HUES6 (cell line): ENCODE results near the gene AHCTF1.
A peak's percentile ranks its signal among the peaks of the same experiment; 100 is the strongest.

Source experiments
- H3K27ac ChIP-seq: 2 replicates; pipeline ENCODE4 v1.7.0; 2013; ENCODE audit warnings: low read depth, mild to moderate bottlenecking, low read length, inconsistent platforms
- H3K27me3 ChIP-seq: 2 replicates; pipeline ENCODE4 v1.6.1; 2013; ENCODE audit warnings: low read length; ENCODE audit not compliant: control insufficient read depth, insufficient read depth
- H3K36me3 ChIP-seq: 2 replicates; pipeline ENCODE4 v1.6.1; 2013; ENCODE audit warnings: low read length; ENCODE audit not compliant: control insufficient read depth, insufficient read depth
- H3K4me1 ChIP-seq: 2 replicates; pipeline ENCODE4 v1.6.1; 2013; ENCODE audit warnings: low read length; ENCODE audit not compliant: control insufficient read depth, insufficient read depth
- H3K4me3 ChIP-seq: 2 replicates; pipeline ENCODE4 v1.5.1; 2013; ENCODE audit warnings: low read depth, low read length
- H3K9ac ChIP-seq: one replicate; pipeline ENCODE4 v1.6.1; 2013; ENCODE audit warnings: mild to moderate bottlenecking, low read length
- H3K9me3 ChIP-seq: 2 replicates; pipeline ENCODE4 v1.6.1; 2013; ENCODE audit warnings: low read depth, low read length; ENCODE audit not compliant: control insufficient read depth, insufficient read depth

AHCTF1 gene

GRCh38 chr1:246931549-246932365 is at the start of gene AHCTF1:
TSS of gene AHCTF1 (minus strand) at chr1:246931948. CDS start at chr1:246918370, 13,578 bp downstream.
- no peaks in the 10 kb centered on the region for H3K4me1 ChIP-seq
- peak within 1 kb of the TSS; percentile 93 for H3K27ac ChIP-seq
- no peaks in the 10 kb centered on the region for H3K9me3 ChIP-seq

GRCh38 chr1:246978785-246979184 is 47.0 kb upstream of the AHCTF1 start:
- no peak overlapping the region for H3K27ac ChIP-seq
- no peaks in the 10 kb centered on the region for H3K27me3 ChIP-seq
- no peaks in the 10 kb centered on the region for H3K4me1 ChIP-seq
- H3K36me3 ChIP-seq, result peaks cover 69% of the 10 kb centered on the region
- no peak overlapping the region for H3K9ac ChIP-seq
- H3K4me3 ChIP-seq, result no peak overlapping the region
- H3K9me3 ChIP-seq, result peaks cover 78% of the 10 kb centered on the region

More at GRCh38 chr1:246931549-246932365, at the start of gene AHCTF1:
- H3K27me3 ChIP-seq, result no peaks in the 10 kb centered on the region
- peak within 1 kb of the TSS; percentile 99 for H3K9ac ChIP-seq
- peak within 1 kb of the TSS; percentile 100 for H3K4me3 ChIP-seq
- peaks cover 15% of the 10 kb centered on the region for H3K36me3 ChIP-seq

GRCh38 chr1:246978281-246978680 is 46.5 kb upstream of the AHCTF1 start:
- Histone ChIP-seq H3K36me3 (peaks cover 69% of the 10 kb centered on the region), H3K27me3 (no peaks in the 10 kb centered on the region), H3K4me1 (no peaks in the 10 kb centered on the region), H3K4me3 (no peak overlapping the region), H3K9ac (no peak overlapping the region), H3K27ac (no peak overlapping the region), H3K9me3 (peaks cover 78% of the 10 kb centered on the region)

DNA sequence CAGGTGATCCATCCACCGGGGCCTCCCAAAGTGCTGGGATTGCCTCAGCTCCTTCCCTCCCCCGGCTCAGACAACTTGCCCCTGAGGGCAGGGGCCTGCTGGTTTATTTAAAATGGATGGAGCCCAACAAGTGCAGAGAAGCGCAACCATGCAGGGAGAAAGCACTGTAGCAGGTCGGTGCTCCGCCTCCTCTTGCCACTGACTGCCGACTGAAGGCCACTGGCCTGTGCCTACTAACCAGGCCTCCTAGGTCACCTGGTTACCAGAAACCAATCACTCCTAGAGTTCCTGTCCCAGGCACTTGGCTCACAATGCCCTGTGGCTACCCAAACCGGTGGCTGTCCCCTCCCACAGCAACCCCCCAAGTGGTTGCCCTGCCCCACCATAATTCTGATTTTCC is 40.2 kb upstream of the AHCTF1 start:
- no peak overlapping the region for H3K27ac ChIP-seq
- no peak overlapping the region for H3K4me3 ChIP-seq
- H3K9ac ChIP-seq, result no peak overlapping the region
- peaks cover 43% of the 10 kb centered on the region for H3K36me3 ChIP-seq
- no peaks in the 10 kb centered on the region for H3K27me3 ChIP-seq
- no peaks in the 10 kb centered on the region for H3K4me1 ChIP-seq
- H3K9me3 ChIP-seq, result peaks cover 73% of the 10 kb centered on the region

DNA sequence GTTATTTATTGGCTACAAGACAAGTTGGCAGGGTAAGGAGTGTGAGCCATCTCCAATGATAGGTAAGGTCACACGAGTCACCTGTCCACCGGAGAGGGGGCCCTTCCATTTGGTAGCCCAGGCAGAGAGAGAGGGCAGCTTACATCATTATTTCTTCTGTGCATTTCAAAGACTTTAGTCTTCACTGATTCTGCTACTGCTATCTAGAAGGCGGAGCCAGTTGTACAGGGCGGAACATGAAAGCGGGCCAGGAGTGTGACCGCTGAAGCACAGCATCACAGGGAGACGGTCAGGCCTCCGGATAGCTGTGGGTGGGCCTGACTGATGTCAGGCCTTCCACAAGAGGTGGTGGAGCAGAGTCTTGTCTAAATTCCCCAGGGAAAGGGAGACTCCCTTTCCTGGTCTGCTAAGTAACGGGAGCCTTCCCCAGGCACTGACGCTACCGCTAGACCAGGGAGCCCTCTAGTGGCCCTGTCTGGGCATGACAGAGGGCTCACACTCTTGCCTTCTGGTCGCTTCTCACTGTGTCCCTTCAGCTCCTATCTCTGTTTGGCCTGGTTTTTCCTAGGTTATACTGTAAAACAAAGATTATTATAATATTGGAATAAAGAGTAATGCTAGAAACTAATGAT is 39.5 kb upstream of the AHCTF1 start:
- H3K9ac ChIP-seq, result no peak overlapping the region
- no peak overlapping the region for H3K27ac ChIP-seq
- H3K4me3 ChIP-seq, result no peak overlapping the region
- H3K9me3 ChIP-seq, result peaks cover 71% of the 10 kb centered on the region
- no peaks in the 10 kb centered on the region for H3K4me1 ChIP-seq
- H3K36me3 ChIP-seq, result peaks cover 48% of the 10 kb centered on the region
- H3K27me3 ChIP-seq, result no peaks in the 10 kb centered on the region

DNA sequence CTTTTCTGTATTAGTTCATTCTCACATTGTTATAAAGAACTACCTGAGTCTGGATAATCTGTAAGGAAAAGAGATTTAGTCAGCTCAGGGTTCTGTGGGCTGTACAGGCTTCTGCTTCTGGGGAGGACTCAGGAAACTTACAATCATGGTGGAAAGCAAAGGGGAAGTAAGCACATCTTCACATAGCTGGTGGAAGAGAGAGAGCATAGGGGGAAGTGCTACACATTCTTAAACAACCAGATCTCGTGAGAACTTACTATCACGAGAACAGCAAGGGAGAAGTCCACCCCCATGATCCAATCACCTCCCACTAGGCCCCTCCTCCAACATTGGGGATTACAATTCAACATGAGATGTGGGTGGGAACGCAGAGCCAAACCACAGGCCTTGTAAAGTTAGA is 37.9 kb upstream of the AHCTF1 start:
- H3K9me3 ChIP-seq, result peaks cover 56% of the 10 kb centered on the region
- H3K27me3 ChIP-seq, result no peaks in the 10 kb centered on the region
- H3K36me3 ChIP-seq, result peaks cover 40% of the 10 kb centered on the region

DNA sequence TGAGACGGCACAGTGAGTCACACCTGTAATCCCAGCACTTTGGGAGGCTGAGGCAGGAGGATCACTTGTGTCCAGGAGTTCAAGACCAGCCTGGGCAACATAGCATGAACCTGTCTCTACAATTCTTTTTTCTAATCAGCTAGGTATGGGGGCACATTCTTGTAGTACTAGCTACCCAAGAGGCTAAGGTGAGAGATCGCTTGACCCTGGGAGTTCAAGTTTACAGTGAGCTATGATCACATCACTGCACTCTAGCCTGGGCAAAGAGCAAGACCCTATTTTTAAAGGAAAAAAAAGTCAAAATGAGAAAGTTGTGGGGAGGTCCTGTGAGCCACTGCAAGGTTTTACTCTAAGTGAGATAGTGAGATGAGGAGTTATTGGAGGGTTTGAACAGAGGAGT is 34.8 kb upstream of the AHCTF1 start:
- H3K27me3 ChIP-seq, result no peaks in the 10 kb centered on the region
- H3K4me3 ChIP-seq, result no peak overlapping the region
- H3K36me3 ChIP-seq, result peaks cover 57% of the 10 kb centered on the region
- no peaks in the 10 kb centered on the region for H3K4me1 ChIP-seq
- H3K9me3 ChIP-seq, result peaks cover 38% of the 10 kb centered on the region
- H3K9ac ChIP-seq, result no peak overlapping the region
- no peak overlapping the region for H3K27ac ChIP-seq

More for the DNA sequence above, 37.9 kb upstream of the AHCTF1 start:
- Histone ChIP-seq H3K4me1 (no peaks in the 10 kb centered on the region), H3K27ac (no peak overlapping the region), H3K4me3 (no peak overlapping the region), H3K9ac (no peak overlapping the region)

DNA sequence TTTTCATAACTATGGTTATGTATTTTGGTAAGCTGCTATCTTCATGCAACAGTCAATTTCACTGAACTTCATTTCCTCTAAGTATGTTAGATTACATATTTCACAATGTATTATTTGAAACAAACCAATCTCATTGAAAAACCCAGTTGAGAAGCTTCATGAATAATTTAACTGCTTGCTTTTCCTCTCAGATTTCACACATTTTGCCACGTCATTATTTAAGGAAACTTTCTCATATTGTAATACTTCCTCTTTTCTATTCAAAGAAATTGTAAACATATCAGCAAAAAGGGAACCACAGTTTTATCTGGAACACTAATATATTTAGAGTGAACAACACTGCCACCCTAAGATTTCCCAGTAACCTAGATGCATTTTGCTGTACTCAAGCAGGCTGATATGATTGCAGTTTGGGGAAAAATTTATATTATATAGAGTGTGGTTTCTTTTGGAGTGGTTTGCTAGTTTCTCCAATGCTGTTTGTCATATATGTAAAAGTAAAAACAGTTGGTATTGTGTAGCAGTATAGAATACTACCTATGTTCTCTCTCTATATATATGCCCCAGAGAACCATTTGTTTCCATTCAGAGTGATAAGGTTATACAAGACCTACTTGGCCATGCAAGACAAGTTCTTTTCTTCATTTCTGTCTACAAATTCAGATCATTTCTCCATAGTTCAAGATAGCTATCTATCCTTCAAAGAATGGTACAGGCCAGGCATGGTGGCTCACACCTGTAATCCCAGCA is 28.4 kb upstream of the AHCTF1 start:
- no peaks in the 10 kb centered on the region for H3K9me3 ChIP-seq
- peaks cover 57% of the 10 kb centered on the region for H3K36me3 ChIP-seq
- no peaks in the 10 kb centered on the region for H3K4me1 ChIP-seq
- no peak overlapping the region for H3K9ac ChIP-seq
- H3K27ac ChIP-seq, result no peak overlapping the region
- no peak overlapping the region for H3K4me3 ChIP-seq
- no peaks in the 10 kb centered on the region for H3K27me3 ChIP-seq

- no peaks in the 10 kb centered on the region for H3K9me3 ChIP-seq
- no peaks in the 10 kb centered on the region for H3K27me3 ChIP-seq
- H3K36me3 ChIP-seq, result peaks cover 29% of the 10 kb centered on the region
- no peak overlapping the region for H3K9ac ChIP-seq
- H3K4me1 ChIP-seq, result peaks cover 10% of the 10 kb centered on the region; the same call in 1 of the 2 replicates
- no peak overlapping the region for H3K4me3 ChIP-seq
- H3K27ac ChIP-seq, result no peak overlapping the region
These were observed 22.4 kb upstream of the AHCTF1 start for GRCh38 chr1:246954126-246954525.

- Histone ChIP-seq H3K27me3 (no peaks in the 10 kb centered on the region), H3K4me1 (peaks cover 15% of the 10 kb centered on the region; the same call in 1 of the 2 replicates), H3K27ac (no peak overlapping the region), H3K4me3 (no peak overlapping the region), H3K36me3 (peaks cover 13% of the 10 kb centered on the region), H3K9me3 (no peaks in the 10 kb centered on the region), H3K9ac (no peak overlapping the region)
These were observed 19.7 kb upstream of the AHCTF1 start for GRCh38 chr1:246951413-246951812.

DNA sequence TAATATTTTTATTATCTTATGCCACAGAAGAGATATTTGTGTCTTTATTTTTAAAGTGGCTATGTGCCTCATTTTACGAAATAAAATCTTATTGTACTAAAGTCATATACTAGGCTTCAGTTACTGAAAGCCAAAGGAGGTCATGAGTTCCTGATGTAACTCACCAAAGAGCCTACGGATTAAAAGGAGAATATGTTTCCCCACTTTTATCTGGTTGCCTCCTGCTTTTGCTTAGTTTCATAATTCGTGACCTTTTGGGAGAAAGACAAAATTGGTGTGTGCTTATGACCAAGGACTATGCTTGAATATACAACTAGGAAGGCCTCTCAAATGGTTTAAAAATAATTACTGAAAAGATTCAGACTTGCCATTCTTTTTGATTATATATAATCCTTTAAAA is 18.2 kb upstream of the AHCTF1 start:
- H3K27ac ChIP-seq, result no peak overlapping the region
- no peak overlapping the region for H3K4me3 ChIP-seq
- no peaks in the 10 kb centered on the region for H3K9me3 ChIP-seq
- no peak overlapping the region for H3K9ac ChIP-seq
- H3K27me3 ChIP-seq, result no peaks in the 10 kb centered on the region
- H3K36me3 ChIP-seq, result peaks cover 13% of the 10 kb centered on the region
- peaks cover 15% of the 10 kb centered on the region; the same call in 1 of the 2 replicates for H3K4me1 ChIP-seq
